NB4 (cell line): Measurements from ENCODE around the gene UIMC1.

Source experiments
- POLR2A ChIP-seq: IDR thresholded peaks from 2 replicates; pipeline ENCODE4 v1.6.1; 2011; ENCODE audit warnings: mild to moderate bottlenecking; ENCODE audit not compliant: insufficient read length; ENCODE audit errors: extremely low read depth
- TF ChIP-seq, protein P1 (sequence below): IDR thresholded peaks from one replicate; pipeline ENCODE4 v1.5.1; 2012; ENCODE audit warnings: low read depth, low read length

DNA sequence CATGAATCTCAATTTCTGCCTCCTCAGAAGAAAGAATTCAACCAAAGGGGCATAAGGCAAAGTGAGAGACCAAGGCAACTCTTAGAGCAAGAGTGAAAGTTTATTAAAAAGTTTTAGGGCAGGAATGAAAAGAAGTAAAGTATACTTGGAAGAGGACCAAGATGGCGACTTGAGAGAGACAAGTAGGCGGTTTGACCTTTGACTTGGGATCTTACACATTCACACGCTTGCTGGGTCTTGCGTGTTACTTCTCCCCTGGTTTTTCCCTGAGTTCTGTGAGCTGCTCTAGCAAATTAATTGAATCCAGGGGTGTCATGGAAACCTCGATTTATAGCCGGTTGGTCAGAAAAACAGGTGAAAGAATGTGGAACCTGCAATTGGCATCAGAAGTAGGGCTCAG, 22.9 kb upstream of the UIMC1 start:
- TF ChIP-seq, protein P1, sequence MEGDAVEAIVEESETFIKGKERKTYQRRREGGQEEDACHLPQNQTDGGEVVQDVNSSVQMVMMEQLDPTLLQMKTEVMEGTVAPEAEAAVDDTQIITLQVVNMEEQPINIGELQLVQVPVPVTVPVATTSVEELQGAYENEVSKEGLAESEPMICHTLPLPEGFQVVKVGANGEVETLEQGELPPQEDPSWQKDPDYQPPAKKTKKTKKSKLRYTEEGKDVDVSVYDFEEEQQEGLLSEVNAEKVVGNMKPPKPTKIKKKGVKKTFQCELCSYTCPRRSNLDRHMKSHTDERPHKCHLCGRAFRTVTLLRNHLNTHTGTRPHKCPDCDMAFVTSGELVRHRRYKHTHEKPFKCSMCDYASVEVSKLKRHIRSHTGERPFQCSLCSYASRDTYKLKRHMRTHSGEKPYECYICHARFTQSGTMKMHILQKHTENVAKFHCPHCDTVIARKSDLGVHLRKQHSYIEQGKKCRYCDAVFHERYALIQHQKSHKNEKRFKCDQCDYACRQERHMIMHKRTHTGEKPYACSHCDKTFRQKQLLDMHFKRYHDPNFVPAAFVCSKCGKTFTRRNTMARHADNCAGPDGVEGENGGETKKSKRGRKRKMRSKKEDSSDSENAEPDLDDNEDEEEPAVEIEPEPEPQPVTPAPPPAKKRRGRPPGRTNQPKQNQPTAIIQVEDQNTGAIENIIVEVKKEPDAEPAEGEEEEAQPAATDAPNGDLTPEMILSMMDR: no peak
- TF ChIP-seq POLR2A: no peak
